ENCODE results near the gene SLC39A9.

- TF ChIP-seq, protein P1, sequence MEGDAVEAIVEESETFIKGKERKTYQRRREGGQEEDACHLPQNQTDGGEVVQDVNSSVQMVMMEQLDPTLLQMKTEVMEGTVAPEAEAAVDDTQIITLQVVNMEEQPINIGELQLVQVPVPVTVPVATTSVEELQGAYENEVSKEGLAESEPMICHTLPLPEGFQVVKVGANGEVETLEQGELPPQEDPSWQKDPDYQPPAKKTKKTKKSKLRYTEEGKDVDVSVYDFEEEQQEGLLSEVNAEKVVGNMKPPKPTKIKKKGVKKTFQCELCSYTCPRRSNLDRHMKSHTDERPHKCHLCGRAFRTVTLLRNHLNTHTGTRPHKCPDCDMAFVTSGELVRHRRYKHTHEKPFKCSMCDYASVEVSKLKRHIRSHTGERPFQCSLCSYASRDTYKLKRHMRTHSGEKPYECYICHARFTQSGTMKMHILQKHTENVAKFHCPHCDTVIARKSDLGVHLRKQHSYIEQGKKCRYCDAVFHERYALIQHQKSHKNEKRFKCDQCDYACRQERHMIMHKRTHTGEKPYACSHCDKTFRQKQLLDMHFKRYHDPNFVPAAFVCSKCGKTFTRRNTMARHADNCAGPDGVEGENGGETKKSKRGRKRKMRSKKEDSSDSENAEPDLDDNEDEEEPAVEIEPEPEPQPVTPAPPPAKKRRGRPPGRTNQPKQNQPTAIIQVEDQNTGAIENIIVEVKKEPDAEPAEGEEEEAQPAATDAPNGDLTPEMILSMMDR (IDR thresholded peaks at IDR 0.05 in 4 of 5, conservative IDR thresholded peaks at IDR 0.05 in 1 of 5): no peak
- no peak for TF ChIP-seq POLR2A (IDR thresholded peaks at IDR 0.05)
These were observed 22.1 kb upstream of the SLC39A9 start for GRCh38 chr14:69376439-69376838.

Measured in gastrocnemius medialis (tissue), 4 donors.